GF-D8 (cell line): ENCODE results near the gene SDC1.

Experiments
- DNase-seq: peaks from one replicate; lab custom pipeline; 2025; lab: John Stamatoyannopoulos, UW

SDC1 gene

GRCh38 chr2:20227894-20228505 lies 3.1 kb upstream of the SDC1 start:
- no peak for DNase-seq

GRCh38 chr2:20226152-20226545 lies 1.2 kb upstream of the SDC1 start:
- DNase-seq, result no peak

GRCh38 chr2:20225294-20226151 lies 593 bp upstream of the SDC1 start:
- DNase-seq, result peak; percentile 14

- no peak for DNase-seq
Measured at GRCh38 chr2:20224164-20224715, 690 bp downstream of the SDC1 start.

- no peak for DNase-seq
Measured at GRCh38 chr2:20223407-20224163, 1.3 kb downstream of the SDC1 start.

- no peak for DNase-seq
Measured at GRCh38 chr2:20222769-20223406, 2.0 kb downstream of the SDC1 start.

GRCh38 chr2:20222014-20222768 lies 2.7 kb downstream of the SDC1 start:
- DNase-seq, result no peak

GRCh38 chr2:20221555-20221973 lies 3.4 kb downstream of the SDC1 start:
- DNase-seq, result no peak

GRCh38 chr2:20220806-20221554 lies 4.0 kb downstream of the SDC1 start:
- DNase-seq, result no peak

GRCh38 chr2:20219763-20220380 lies 5.1 kb downstream of the SDC1 start:
- DNase-seq, result no peak

GRCh38 chr2:20218331-20219320 lies 6.3 kb downstream of the SDC1 start:
- DNase-seq, result no peak

- no peak for DNase-seq
Measured at GRCh38 chr2:20217041-20217970, 7.6 kb downstream of the SDC1 start.

- DNase-seq, result no peak
Measured at GRCh38 chr2:20216130-20217025, 8.6 kb downstream of the SDC1 start.

GRCh38 chr2:20215183-20216040 lies 9.5 kb downstream of the SDC1 start:
- no peak for DNase-seq

GRCh38 chr2:20214566-20215182 lies 10.3 kb downstream of the SDC1 start:
- no peak for DNase-seq
